ENCODE measurements around the gene GTPBP6. TPM values are rescaled to one million over a fixed set of nuclear protein-coding genes. Genes with fewer than 3 reads are reported as not detected.

GTPBP6 gene
- total and polyA plus RNA-seq, 2 donors (not counting 3 experiments of a cell fraction or from before 2014, with no cell fraction given) = 39.1 to 63.5 TPM

DNA sequence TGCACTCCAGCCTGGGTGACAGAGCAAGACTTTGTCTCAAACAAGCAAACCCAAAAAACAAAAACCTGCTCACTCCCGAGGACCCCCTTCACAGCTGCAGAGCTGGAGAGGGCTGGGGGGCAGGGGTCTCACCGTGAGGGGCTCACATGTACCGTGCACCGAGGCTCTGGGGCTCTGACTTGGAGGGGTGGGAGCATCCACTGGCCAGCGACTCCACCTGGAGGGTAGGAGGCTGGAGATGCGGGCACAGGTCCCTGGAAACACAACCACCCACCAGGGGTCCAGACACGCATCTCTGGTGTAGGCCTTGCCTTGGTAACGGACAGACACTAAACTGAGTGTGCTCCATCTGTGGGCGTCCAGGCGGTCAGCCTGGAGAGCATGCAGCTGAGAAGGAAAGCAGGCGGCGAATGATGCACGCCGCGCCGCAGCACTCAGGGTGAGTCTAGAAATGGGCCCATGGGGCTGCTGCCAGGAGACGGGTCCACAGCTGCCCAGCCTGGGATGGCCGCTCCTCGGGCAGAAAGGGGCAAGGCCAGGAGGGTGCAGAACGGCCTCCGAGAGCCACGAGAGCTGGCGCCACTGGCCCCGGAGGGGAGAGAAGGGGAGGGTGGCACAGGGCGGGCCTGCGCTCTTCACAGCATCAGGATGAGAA is 42.0 kb upstream of the GTPBP6 start:
- Histone ChIP-seq H3K36me3 (ENCODE audit: control insufficient read depth in 2 of 2, extremely low read depth in 1 of 2, insufficient read depth in 2 of 2, low read length in 2 of 2) (peaks cover 0 to 3% of the 10 kb centered on the region in 2 experiments), H3K4me2 (ENCODE audit: insufficient read depth, low read length) (no peak overlapping the region), H3K27ac (ENCODE audit: insufficient read depth, low read depth, low read length) (no peak overlapping the region), H3K9ac (replicated peaks; ENCODE audit: extremely low read depth, insufficient read depth, low read length) (no peak overlapping the region), H3K9me1 (replicated peaks; ENCODE audit: control insufficient read depth, extremely low read depth, insufficient read depth, low read length) (no peaks in the 10 kb centered on the region), H2AFZ (ENCODE audit: low read depth, low read length) (no peak overlapping the region), H3K79me2 (ENCODE audit: control insufficient read depth, insufficient read depth, low read length) (no peaks in the 10 kb centered on the region), H3K4me3 (replicated peaks in 1 of 3; ENCODE audit: insufficient read depth in 1 of 3, low read depth in 1 of 3, low read length in 3 of 3) (no peak overlapping the region), H4K20me1 (replicated peaks; ENCODE audit: control insufficient read depth, extremely low read depth, insufficient read depth, low read length) (no peaks in the 10 kb centered on the region), H3K27me3 (ENCODE audit: control insufficient read depth in 2 of 2, insufficient read depth in 2 of 2, low read length in 2 of 2) (no peaks in the 10 kb centered on the region), H3K9me3 (replicated peaks; ENCODE audit: control insufficient read depth, insufficient read depth, low read length) (no peaks in the 10 kb centered on the region), H3K4me1 (ENCODE audit: control insufficient read depth, extremely low read depth, insufficient read depth, low read length) (peaks cover 11% of the 10 kb centered on the region)
- FAIRE-seq (no peak), DNase-seq (ENCODE audit: low read depth, low spot score) (no peak)
- CTCF ChIA-PET = no interaction called here
- POLR2A ChIA-PET = no interaction called here
- no TSS peak for BruUV-seq (replicated peaks)
- dilution Hi-C loops (cut with MboI; ENCODE audit: extremely low pct_ligation_motif_present, low sequenced_read_pairs) (no loop called here), intact Hi-C loops (cut with micrococcal nuclease) (no loop called here)
- no peak for TF ChIP-seq FOS (IDR thresholded peaks at IDR 0.05; ENCODE audit: borderline replicate concordance, insufficient read depth, low read length)
- TF ChIP-seq, protein P1, sequence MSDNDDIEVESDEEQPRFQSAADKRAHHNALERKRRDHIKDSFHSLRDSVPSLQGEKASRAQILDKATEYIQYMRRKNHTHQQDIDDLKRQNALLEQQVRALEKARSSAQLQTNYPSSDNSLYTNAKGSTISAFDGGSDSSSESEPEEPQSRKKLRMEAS (IDR thresholded peaks at IDR 0.05; ENCODE audit: insufficient read depth, insufficient read length) = no peak

DNA sequence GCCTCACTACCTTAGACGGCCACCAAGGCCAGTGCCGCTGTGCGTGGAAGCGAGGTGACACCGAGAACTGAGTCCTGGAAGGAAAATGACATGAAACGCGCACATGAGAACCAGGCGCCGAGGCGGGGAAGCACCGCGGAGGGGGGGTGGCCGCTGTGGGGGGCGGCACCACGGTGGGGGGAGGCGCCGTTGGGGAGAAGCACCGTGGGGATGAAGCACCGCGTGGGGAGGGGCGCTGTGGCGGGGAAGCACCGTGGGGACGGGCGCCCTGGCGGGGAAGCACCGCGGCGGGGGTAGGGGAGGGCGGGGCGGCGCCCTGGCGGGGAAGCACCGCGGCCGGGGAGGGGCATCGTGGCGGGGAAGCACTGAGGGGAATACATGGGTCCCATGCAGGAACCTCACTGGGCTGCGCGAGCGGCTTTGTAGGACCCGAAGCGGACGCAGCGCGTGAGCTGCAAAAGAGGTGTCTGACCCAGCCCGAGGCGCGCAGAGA is 40.1 kb upstream of the GTPBP6 start:
- CTCF ChIA-PET = no interaction called here
- no peak overlapping the region for H3K9ac ChIP-seq (replicated peaks; ENCODE audit: extremely low read depth, insufficient read depth, low read length)
- H4K20me1 ChIP-seq (replicated peaks; ENCODE audit: control insufficient read depth, extremely low read depth, insufficient read depth, low read length) = no peaks in the 10 kb centered on the region
- intact Hi-C loops (cut with micrococcal nuclease) (no loop called here), dilution Hi-C loops (cut with MboI; ENCODE audit: extremely low pct_ligation_motif_present, low sequenced_read_pairs) (no loop called here)
- no peaks in the 10 kb centered on the region for H3K9me1 ChIP-seq (replicated peaks; ENCODE audit: control insufficient read depth, extremely low read depth, insufficient read depth, low read length)
- peaks cover 11% of the 10 kb centered on the region for H3K4me1 ChIP-seq (ENCODE audit: control insufficient read depth, extremely low read depth, insufficient read depth, low read length)
- POLR2A ChIA-PET = no interaction called here
- H3K27ac ChIP-seq (ENCODE audit: insufficient read depth, low read depth, low read length) = no peak overlapping the region
- no peaks in the 10 kb centered on the region for H3K79me2 ChIP-seq (ENCODE audit: control insufficient read depth, insufficient read depth, low read length)
- no peaks in the 10 kb centered on the region for H3K27me3 ChIP-seq (ENCODE audit: control insufficient read depth in 2 of 2, insufficient read depth in 2 of 2, low read length in 2 of 2)
- H2AFZ ChIP-seq (ENCODE audit: low read depth, low read length) = no peak overlapping the region
- no peak for FAIRE-seq
- DNase-seq (ENCODE audit: low read depth, low spot score) = no peak
- H3K4me3 ChIP-seq (replicated peaks in 1 of 3; ENCODE audit: insufficient read depth in 1 of 3, low read depth in 1 of 3, low read length in 3 of 3) = no peak overlapping the region
- TF ChIP-seq EZH2 (IDR thresholded peaks at IDR 0.05; ENCODE audit: borderline replicate concordance, low read depth, low read length, severe bottlenecking) = no peak
- TF ChIP-seq MYC (IDR thresholded peaks at IDR 0.05; ENCODE audit: low read depth, low read length) = no peak
- TF ChIP-seq, protein P2, sequence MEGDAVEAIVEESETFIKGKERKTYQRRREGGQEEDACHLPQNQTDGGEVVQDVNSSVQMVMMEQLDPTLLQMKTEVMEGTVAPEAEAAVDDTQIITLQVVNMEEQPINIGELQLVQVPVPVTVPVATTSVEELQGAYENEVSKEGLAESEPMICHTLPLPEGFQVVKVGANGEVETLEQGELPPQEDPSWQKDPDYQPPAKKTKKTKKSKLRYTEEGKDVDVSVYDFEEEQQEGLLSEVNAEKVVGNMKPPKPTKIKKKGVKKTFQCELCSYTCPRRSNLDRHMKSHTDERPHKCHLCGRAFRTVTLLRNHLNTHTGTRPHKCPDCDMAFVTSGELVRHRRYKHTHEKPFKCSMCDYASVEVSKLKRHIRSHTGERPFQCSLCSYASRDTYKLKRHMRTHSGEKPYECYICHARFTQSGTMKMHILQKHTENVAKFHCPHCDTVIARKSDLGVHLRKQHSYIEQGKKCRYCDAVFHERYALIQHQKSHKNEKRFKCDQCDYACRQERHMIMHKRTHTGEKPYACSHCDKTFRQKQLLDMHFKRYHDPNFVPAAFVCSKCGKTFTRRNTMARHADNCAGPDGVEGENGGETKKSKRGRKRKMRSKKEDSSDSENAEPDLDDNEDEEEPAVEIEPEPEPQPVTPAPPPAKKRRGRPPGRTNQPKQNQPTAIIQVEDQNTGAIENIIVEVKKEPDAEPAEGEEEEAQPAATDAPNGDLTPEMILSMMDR (IDR thresholded peaks at IDR 0.05; ENCODE audit: extremely low read depth in 1 of 2, insufficient read depth in 1 of 2, low read depth in 1 of 2, low read length in 2 of 2) = no peak
- TF ChIP-seq, protein P1 (IDR thresholded peaks at IDR 0.05; ENCODE audit: insufficient read depth, insufficient read length) = no peak
- no peak for TF ChIP-seq POLR2A (IDR thresholded peaks at IDR 0.05; ENCODE audit: low read depth, low read length)
- no peak for TF ChIP-seq JUN (IDR thresholded peaks at IDR 0.05; ENCODE audit: borderline replicate concordance, insufficient read depth, insufficient read length, low read depth)
- no peak for TF ChIP-seq POLR2AphosphoS5 (IDR thresholded peaks at IDR 0.05; ENCODE audit: insufficient read depth, low read depth, low read length)
- TF ChIP-seq FOS (IDR thresholded peaks at IDR 0.05; ENCODE audit: borderline replicate concordance, insufficient read depth, low read length) = no peak
- TF ChIP-seq GATA2 (IDR thresholded peaks at IDR 0.05; ENCODE audit: insufficient read depth, insufficient read length, low read depth, low read length) = no peak
- no peak overlapping the region for H3K4me2 ChIP-seq (ENCODE audit: insufficient read depth, low read length)
- H3K9me3 ChIP-seq (replicated peaks; ENCODE audit: control insufficient read depth, insufficient read depth, low read length) = no peaks in the 10 kb centered on the region
- no TSS peak for BruUV-seq (replicated peaks)
- H3K36me3 ChIP-seq (ENCODE audit: control insufficient read depth in 2 of 2, extremely low read depth in 1 of 2, insufficient read depth in 2 of 2, low read length in 2 of 2) = peaks cover 0 to 3% of the 10 kb centered on the region in 2 experiments
